Right lobe of liver (tissue), 4 donors: Measurements from ENCODE around the gene SGO2.

Source experiments
- CTCF ChIP-seq, 4 donors: fragments of 200-600 bp in 3 of 4; fragments of 450-650 bp in 1 of 4; IDR thresholded peaks; one replicate each; pipeline versions ENCODE4 v1.5.1 to v1.8.0; 2016 to 2022; ENCODE audit warnings: antibody characterized with exemption in 4 of 4, mild to moderate bottlenecking in 2 of 4
- POLR2A ChIP-seq: fragments of 450-650 bp; IDR thresholded peaks from one replicate; pipeline ENCODE4 v1.6.1; 2017; ENCODE audit warnings: antibody characterized with exemption, mild to moderate bottlenecking
- donor health status: DM: no; HTN: no; CAD: no.
- donor health status: DM: no; HTN: no; CAD: no.
- donor health status: DM: no; HTN: yes; CAD: no.

GRCh38 chr2:200509612-200510433 lies 16.2 kb upstream of the SGO2 start, which contains the start of gene KCTD18:
- TF ChIP-seq CTCF (IDR thresholded peaks at IDR 0.05) (peak; percentile 74 to 88 (median 80)), POLR2A (peak; percentile 87)
